Measurements from ENCODE around the gene JAK3.

DNA sequence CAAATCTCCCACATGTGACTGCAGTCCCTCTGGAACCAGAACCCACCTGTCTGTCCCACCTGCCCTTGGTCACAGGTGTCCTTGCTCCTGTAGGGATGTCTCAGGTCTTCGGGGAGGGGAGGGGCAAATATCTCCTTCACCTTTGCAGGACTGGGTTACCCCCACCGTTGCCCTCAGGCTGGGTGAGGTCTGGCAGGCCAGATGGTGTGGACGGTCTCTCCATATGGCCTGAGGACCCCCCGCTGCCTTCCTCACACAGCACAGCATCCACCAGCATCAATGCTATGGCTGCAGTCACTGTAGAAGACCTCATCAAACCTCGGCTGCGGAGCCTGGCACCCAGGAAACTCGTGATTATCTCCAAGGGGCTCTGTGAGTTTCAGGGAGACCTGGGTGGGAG lies 33.9 kb upstream of the JAK3 start:
- TF ChIP-seq, protein P1, sequence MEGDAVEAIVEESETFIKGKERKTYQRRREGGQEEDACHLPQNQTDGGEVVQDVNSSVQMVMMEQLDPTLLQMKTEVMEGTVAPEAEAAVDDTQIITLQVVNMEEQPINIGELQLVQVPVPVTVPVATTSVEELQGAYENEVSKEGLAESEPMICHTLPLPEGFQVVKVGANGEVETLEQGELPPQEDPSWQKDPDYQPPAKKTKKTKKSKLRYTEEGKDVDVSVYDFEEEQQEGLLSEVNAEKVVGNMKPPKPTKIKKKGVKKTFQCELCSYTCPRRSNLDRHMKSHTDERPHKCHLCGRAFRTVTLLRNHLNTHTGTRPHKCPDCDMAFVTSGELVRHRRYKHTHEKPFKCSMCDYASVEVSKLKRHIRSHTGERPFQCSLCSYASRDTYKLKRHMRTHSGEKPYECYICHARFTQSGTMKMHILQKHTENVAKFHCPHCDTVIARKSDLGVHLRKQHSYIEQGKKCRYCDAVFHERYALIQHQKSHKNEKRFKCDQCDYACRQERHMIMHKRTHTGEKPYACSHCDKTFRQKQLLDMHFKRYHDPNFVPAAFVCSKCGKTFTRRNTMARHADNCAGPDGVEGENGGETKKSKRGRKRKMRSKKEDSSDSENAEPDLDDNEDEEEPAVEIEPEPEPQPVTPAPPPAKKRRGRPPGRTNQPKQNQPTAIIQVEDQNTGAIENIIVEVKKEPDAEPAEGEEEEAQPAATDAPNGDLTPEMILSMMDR (IDR thresholded peaks at IDR 0.05) = no peak
- TF ChIP-seq POLR2AphosphoS5 (IDR thresholded peaks at IDR 0.05; ENCODE audit: insufficient read depth in 1 of 2, low read depth in 1 of 2) = no peak

Data from vagina (tissue), 2 donors.